Activated CD4-positive, alpha-beta T cell treated with anti-CD3 and anti-CD28 coated beads, Interleukin-2, amount 10 ng/mL, durations not matched to agents 24 days and 14 days (primary cell): ENCODE results near the gene MAPT. TPM values are rescaled to one million over a fixed set of nuclear protein-coding genes. Genes with fewer than 3 reads are reported as not detected.
"Not testable (repeated sequence)": the region's sequence is repeated elsewhere in the genome, so short reads cannot be mapped to it uniquely, and the experiment has no call there.

Source experiments
- DNase-seq: peaks from one replicate; pipeline ENCODE4 v3.0.0; 2022
- H3K27ac Mint-ChIP-seq: one replicate; pipeline ENCODE4 v1.8.0; 2022; ENCODE audit warnings: mild to moderate bottlenecking, mixed read lengths
- H3K27me3 Mint-ChIP-seq: one replicate; pipeline ENCODE4 v1.8.0; 2022; ENCODE audit warnings: mixed read lengths
- H3K36me3 Mint-ChIP-seq: one replicate; pipeline ENCODE4 v1.8.0; 2022; ENCODE audit warnings: low read depth, mild to moderate bottlenecking, mixed read lengths
- H3K4me1 Mint-ChIP-seq: one replicate; pipeline ENCODE4 v1.8.0; 2021; ENCODE audit warnings: mixed read lengths
- H3K4me3 Mint-ChIP-seq: one replicate; pipeline ENCODE4 v1.8.0; 2022; ENCODE audit warnings: mild to moderate bottlenecking, moderate library complexity, mixed read lengths
- H3K9me3 Mint-ChIP-seq: one replicate; pipeline ENCODE4 v1.8.0; 2021; ENCODE audit warnings: mixed read lengths
- intact Hi-C: fragments of 100-400 bp; cut with micrococcal nuclease; formaldehyde crosslinking; loops from one replicate; pipeline ENCODE4 v1.15.1; 2023
- total RNA-seq: library from RNA; stranded (reverse); gene quantifications from 2 replicates; pipeline ENCODE4 v1.2.3, GENCODE V29; 2022

The MAPT gene
- total RNA-seq, 1 donor from 2014 or later, result 0.37 TPM

GRCh38 chr17:46009681-46010596 lies 115.6 kb downstream of the MAPT start:
- Mint-ChIP-seq H3K9me3 (no peaks in the 10 kb centered on the region), H3K27me3 (peaks cover 10% of the 10 kb centered on the region), H3K27ac (no peak overlapping the region), H3K4me3 (no peak overlapping the region), H3K4me1 (no peaks in the 10 kb centered on the region), H3K36me3 (no peaks in the 10 kb centered on the region)
- no peak for DNase-seq
- intact Hi-C loops, result loop anchor here (10.0 kb wide), 1 partner anchor 205 kb away; no protein-coding TSS in a partner anchor

- no peaks in the 10 kb centered on the region for H3K9me3 Mint-ChIP-seq
- peaks cover 9% of the 10 kb centered on the region for H3K27me3 Mint-ChIP-seq
- no peaks in the 10 kb centered on the region for H3K4me1 Mint-ChIP-seq
Observed at GRCh38 chr17:46010597-46011186, 116.3 kb downstream of the MAPT start.

GRCh38 chr17:46011711-46012505 lies 117.6 kb downstream of the MAPT start:
- Mint-ChIP-seq H3K9me3 (no peaks in the 10 kb centered on the region), H3K36me3 (no peaks in the 10 kb centered on the region), H3K4me1 (no peaks in the 10 kb centered on the region), H3K4me3 (no peak overlapping the region), H3K27ac (no peak overlapping the region), H3K27me3 (peaks cover 4% of the 10 kb centered on the region)
- no peak for DNase-seq
- intact Hi-C loops, result no loop called here

More at GRCh38 chr17:46010597-46011186, 116.3 kb downstream of the MAPT start:
- Mint-ChIP-seq H3K36me3 (no peaks in the 10 kb centered on the region), H3K4me3 (no peak overlapping the region), H3K27ac (no peak overlapping the region)
- intact Hi-C loops, result no loop called here
- DNase-seq, result no peak

- Mint-ChIP-seq H3K36me3 (no peaks in the 10 kb centered on the region), H3K4me3 (no peak overlapping the region), H3K4me1 (no peaks in the 10 kb centered on the region), H3K27me3 (peaks cover 4% of the 10 kb centered on the region), H3K9me3 (no peaks in the 10 kb centered on the region), H3K27ac (no peak overlapping the region)
- DNase-seq, result no peak
- intact Hi-C loops, result no loop called here
Observed at GRCh38 chr17:46012506-46013079, 118.2 kb downstream of the MAPT start.

- Mint-ChIP-seq H3K4me3 (no peak overlapping the region), H3K36me3 (no peaks in the 10 kb centered on the region), H3K27me3 (peaks cover 3% of the 10 kb centered on the region), H3K9me3 (no peaks in the 10 kb centered on the region), H3K27ac (no peak overlapping the region), H3K4me1 (no peaks in the 10 kb centered on the region)
- intact Hi-C loops, result no loop called here
- no peak for DNase-seq
Observed at GRCh38 chr17:46013127-46013501, 118.8 kb downstream of the MAPT start.

GRCh38 chr17:46013502-46014165 lies 119.3 kb downstream of the MAPT start:
- peaks cover 3% of the 10 kb centered on the region for H3K27me3 Mint-ChIP-seq
- no peaks in the 10 kb centered on the region for H3K9me3 Mint-ChIP-seq
- H3K4me3 Mint-ChIP-seq, result no peak overlapping the region
- H3K36me3 Mint-ChIP-seq, result no peaks in the 10 kb centered on the region
- H3K4me1 Mint-ChIP-seq, result no peaks in the 10 kb centered on the region
- no peak for DNase-seq
- intact Hi-C loops, result no loop called here
- no peak overlapping the region for H3K27ac Mint-ChIP-seq

GRCh38 chr17:46019408-46019925 lies 125.1 kb downstream of the MAPT start:
- H3K4me1 Mint-ChIP-seq, DNase-seq, H3K36me3 Mint-ChIP-seq, H3K27me3 Mint-ChIP-seq, H3K9me3 Mint-ChIP-seq, H3K27ac Mint-ChIP-seq, intact Hi-C loops, H3K4me3 Mint-ChIP-seq: not testable (repeated sequence)

GRCh38 chr17:46020023-46020761 lies 125.8 kb downstream of the MAPT start:
- H3K27me3 Mint-ChIP-seq, result no peaks in the 10 kb centered on the region
- H3K36me3 Mint-ChIP-seq, result peaks cover 9% of the 10 kb centered on the region
- intact Hi-C loops, result no loop called here
- no peak overlapping the region for H3K4me3 Mint-ChIP-seq
- H3K9me3 Mint-ChIP-seq, result no peaks in the 10 kb centered on the region
- DNase-seq, result peak; percentile 79
- peaks cover 7% of the 10 kb centered on the region for H3K4me1 Mint-ChIP-seq
- H3K27ac Mint-ChIP-seq, result peak overlapping the region; percentile 61

- intact Hi-C loops, result no loop called here
- Mint-ChIP-seq H3K4me3 (no peak overlapping the region), H3K36me3 (peaks cover 9% of the 10 kb centered on the region), H3K27me3 (no peaks in the 10 kb centered on the region), H3K9me3 (no peaks in the 10 kb centered on the region), H3K4me1 (peaks cover 7% of the 10 kb centered on the region), H3K27ac (no peak overlapping the region)
- DNase-seq, result no peak
Observed at GRCh38 chr17:46020998-46021397, 126.6 kb downstream of the MAPT start.

GRCh38 chr17:46023366-46023765 lies 129.0 kb downstream of the MAPT start:
- H3K4me1 Mint-ChIP-seq, H3K27ac Mint-ChIP-seq, DNase-seq, H3K4me3 Mint-ChIP-seq, intact Hi-C loops, H3K9me3 Mint-ChIP-seq, H3K27me3 Mint-ChIP-seq: not testable (repeated sequence)
- H3K36me3 Mint-ChIP-seq, result peaks cover 12% of the 10 kb centered on the region

- no peak for DNase-seq
- Mint-ChIP-seq H3K36me3 (peaks cover 11% of the 10 kb centered on the region), H3K27me3 (no peaks in the 10 kb centered on the region), H3K9me3 (no peaks in the 10 kb centered on the region), H3K4me3 (no peak overlapping the region), H3K4me1 (peaks cover 7% of the 10 kb centered on the region), H3K27ac (no peak overlapping the region)
- intact Hi-C loops, result no loop called here
Observed at GRCh38 chr17:46023783-46024388, 129.5 kb downstream of the MAPT start.

- Mint-ChIP-seq H3K27ac (no peak overlapping the region), H3K27me3 (no peaks in the 10 kb centered on the region), H3K36me3 (peaks cover 15% of the 10 kb centered on the region), H3K9me3 (no peaks in the 10 kb centered on the region), H3K4me3 (no peak overlapping the region), H3K4me1 (peaks cover 11% of the 10 kb centered on the region)
- no peak for DNase-seq
- intact Hi-C loops, result no loop called here
Observed at GRCh38 chr17:46024590-46024989, 130.2 kb downstream of the MAPT start.
